AG04449 (cell line): ENCODE data around the gene DEFB113.
"Not testable (repeated sequence)": the region's sequence is repeated elsewhere in the genome, so short reads cannot be mapped to it uniquely, and the experiment has no call there.

Experiments used
- CTCF ChIA-PET: fragments of 350-600 bp; formaldehyde crosslinking; extraction: SDS; loops from one replicate; lab custom pipeline; 2021; ENCODE audit warnings: antibody characterized with exemption; lab: Yijun Ruan, JAX
- POLR2A ChIA-PET: fragments of 400-600, 350-600 bp; formaldehyde crosslinking; extraction: SDS; loops from one replicate; lab custom pipeline; 2020; ENCODE audit warnings: antibody characterized with exemption, inconsistent platforms; lab: Yijun Ruan, JAX
- DNase-seq: peaks from one replicate; pipeline ENCODE4 v3.0.0-alpha.2; 2010; ENCODE audit warnings: low read depth, low spot score
- H3K4me3 ChIP-seq: 2 replicates; pipeline ENCODE4 v1.5.1; 2011; ENCODE audit warnings: low read depth, mild to moderate bottlenecking, control low read depth, low read length
- TF ChIP-seq, protein P1 (sequence below): IDR thresholded peaks from one replicate; pipeline ENCODE4 v1.5.1; 2011; ENCODE audit warnings: mild to moderate bottlenecking, moderate library complexity, low read length, control low read depth, inconsistent platforms; ENCODE audit not compliant: insufficient read depth; ENCODE audit errors: missing control alignments

Gene DEFB113

GRCh38 chr6:49946835-49947234 lies 22.6 kb downstream of the DEFB113 start:
- DNase-seq = no peak
- TF ChIP-seq, protein P1, sequence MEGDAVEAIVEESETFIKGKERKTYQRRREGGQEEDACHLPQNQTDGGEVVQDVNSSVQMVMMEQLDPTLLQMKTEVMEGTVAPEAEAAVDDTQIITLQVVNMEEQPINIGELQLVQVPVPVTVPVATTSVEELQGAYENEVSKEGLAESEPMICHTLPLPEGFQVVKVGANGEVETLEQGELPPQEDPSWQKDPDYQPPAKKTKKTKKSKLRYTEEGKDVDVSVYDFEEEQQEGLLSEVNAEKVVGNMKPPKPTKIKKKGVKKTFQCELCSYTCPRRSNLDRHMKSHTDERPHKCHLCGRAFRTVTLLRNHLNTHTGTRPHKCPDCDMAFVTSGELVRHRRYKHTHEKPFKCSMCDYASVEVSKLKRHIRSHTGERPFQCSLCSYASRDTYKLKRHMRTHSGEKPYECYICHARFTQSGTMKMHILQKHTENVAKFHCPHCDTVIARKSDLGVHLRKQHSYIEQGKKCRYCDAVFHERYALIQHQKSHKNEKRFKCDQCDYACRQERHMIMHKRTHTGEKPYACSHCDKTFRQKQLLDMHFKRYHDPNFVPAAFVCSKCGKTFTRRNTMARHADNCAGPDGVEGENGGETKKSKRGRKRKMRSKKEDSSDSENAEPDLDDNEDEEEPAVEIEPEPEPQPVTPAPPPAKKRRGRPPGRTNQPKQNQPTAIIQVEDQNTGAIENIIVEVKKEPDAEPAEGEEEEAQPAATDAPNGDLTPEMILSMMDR = no peak
- ChIA-PET POLR2A (no interaction called here), CTCF (no interaction called here)
- no peak overlapping the region for H3K4me3 ChIP-seq

GRCh38 chr6:49944068-49944467 lies 25.4 kb downstream of the DEFB113 start:
- CTCF ChIA-PET, POLR2A ChIA-PET, H3K4me3 ChIP-seq, DNase-seq: not testable (repeated sequence)

DNA sequence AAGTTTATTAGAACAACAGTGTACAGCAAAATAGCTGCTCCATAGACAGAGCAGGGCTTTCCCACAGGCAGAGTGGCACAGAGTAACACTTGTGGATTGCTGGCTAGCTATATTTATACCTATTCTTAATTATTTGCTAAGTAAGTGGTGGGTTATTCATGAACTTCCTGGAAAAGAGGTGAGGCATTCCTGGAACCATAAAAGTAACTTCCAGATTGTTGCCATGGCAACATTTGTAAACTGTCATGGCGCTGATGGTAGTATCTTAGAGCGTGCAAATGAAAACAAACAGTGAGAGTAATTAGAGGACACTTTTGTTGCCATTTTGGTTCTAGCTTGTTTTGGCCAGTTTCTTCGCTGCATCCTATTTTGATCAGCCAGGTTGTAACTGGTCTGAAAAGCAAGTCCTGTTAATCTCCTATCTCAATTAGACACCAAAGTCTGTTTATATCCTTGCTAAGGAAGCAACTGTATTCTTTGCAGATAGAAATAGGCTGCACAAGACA lies 29.4 kb downstream of the DEFB113 start:
- POLR2A ChIA-PET = no interaction called here
- DNase-seq = no peak
- TF ChIP-seq, protein P1 = no peak
- H3K4me3 ChIP-seq = no peak overlapping the region
- CTCF ChIA-PET = no interaction called here

GRCh38 chr6:49937811-49938210 lies 31.6 kb downstream of the DEFB113 start:
- ChIA-PET CTCF (no interaction called here), POLR2A (no interaction called here)
- TF ChIP-seq, protein P1 = no peak
- DNase-seq = no peak
- H3K4me3 ChIP-seq = no peak overlapping the region

DNA sequence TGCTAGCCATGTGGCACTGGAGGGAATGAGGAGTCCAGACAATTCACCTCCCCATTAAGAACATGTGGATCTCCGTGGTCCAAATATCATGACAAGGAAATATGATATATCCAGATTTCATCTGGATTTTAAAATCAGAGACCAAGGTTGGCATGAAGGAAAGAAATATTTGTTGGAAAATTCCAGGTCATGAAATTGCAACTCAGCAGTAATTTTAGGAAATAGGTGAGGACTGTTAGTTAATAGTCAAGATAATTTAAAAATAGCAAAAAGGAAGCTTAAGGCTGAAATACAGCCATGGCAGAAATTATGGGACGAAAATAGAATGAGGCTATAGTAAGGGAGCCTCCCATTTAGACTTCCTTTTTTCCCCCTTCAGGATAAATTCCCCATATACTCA lies 32.4 kb downstream of the DEFB113 start:
- TF ChIP-seq, protein P1 = no peak
- no peak overlapping the region for H3K4me3 ChIP-seq
- DNase-seq = no peak
- POLR2A ChIA-PET = no interaction called here
- CTCF ChIA-PET = no interaction called here

- CTCF ChIA-PET = no interaction called here
- no peak overlapping the region for H3K4me3 ChIP-seq
- POLR2A ChIA-PET = no interaction called here
- TF ChIP-seq, protein P1 = no peak
- DNase-seq = no peak
Observed at GRCh38 chr6:49935387-49935786, 34.0 kb downstream of the DEFB113 start.

GRCh38 chr6:49934770-49935169 lies 34.7 kb downstream of the DEFB113 start:
- ChIA-PET CTCF (no interaction called here), POLR2A (no interaction called here)
- DNase-seq = no peak
- no peak overlapping the region for H3K4me3 ChIP-seq
- TF ChIP-seq, protein P1 = no peak
